Fibroblast of the conjunctiva (primary cell): ENCODE data around the gene CRKL.
"Not testable (repeated sequence)": the region's sequence is repeated elsewhere in the genome, so short reads cannot be mapped to it uniquely, and the experiment has no call there.

ENCODE experiments used
- DNase-seq: peaks from one replicate; pipeline ENCODE4 v3.0.0-alpha.2; 2010; ENCODE audit warnings: low read depth

CRKL gene

GRCh38 chr22:20933910-20934309, 16.7 kb downstream of the CRKL start:
- DNase-seq, result no peak

GRCh38 chr22:20935049-20935448, 17.8 kb downstream of the CRKL start:
- DNase-seq, result not testable (repeated sequence)

- DNase-seq, result not testable (repeated sequence)
Measured at GRCh38 chr22:20935780-20936539, 18.8 kb downstream of the CRKL start.

- DNase-seq, result no peak
Measured at GRCh38 chr22:20937031-20937793, 20.0 kb downstream of the CRKL start.

- DNase-seq, result no peak
Measured at GRCh38 chr22:20937794-20938671, 20.8 kb downstream of the CRKL start.

GRCh38 chr22:20939457-20940185, 22.4 kb downstream of the CRKL start:
- DNase-seq, result not testable (repeated sequence)

GRCh38 chr22:20940186-20940651, 23.0 kb downstream of the CRKL start:
- peak; percentile 17 for DNase-seq

GRCh38 chr22:20940904-20941385, 23.7 kb downstream of the CRKL start:
- DNase-seq, result no peak

GRCh38 chr22:20942203-20942902, 25.1 kb downstream of the CRKL start:
- DNase-seq, result not testable (repeated sequence)

GRCh38 chr22:20943104-20943933, 26.1 kb downstream of the CRKL start:
- DNase-seq, result no peak

GRCh38 chr22:20944042-20944441, 26.8 kb downstream of the CRKL start:
- DNase-seq, result no peak

GRCh38 chr22:20945578-20945934, 28.3 kb downstream of the CRKL start:
- DNase-seq, result no peak

GRCh38 chr22:20946080-20946986, 29.1 kb downstream of the CRKL start:
- no peak for DNase-seq

GRCh38 chr22:20946991-20947390, 29.8 kb downstream of the CRKL start:
- DNase-seq, result no peak

- no peak for DNase-seq
Measured at GRCh38 chr22:20948450-20948849, 31.2 kb downstream of the CRKL start.

- DNase-seq, result no peak
Measured at GRCh38 chr22:20948989-20949388, 31.8 kb downstream of the CRKL start.

GRCh38 chr22:20949698-20950183, 32.5 kb downstream of the CRKL start:
- DNase-seq, result no peak

- no peak for DNase-seq
Measured at GRCh38 chr22:20951151-20951931, 34.1 kb downstream of the CRKL start.
